ENCODE measurements around the gene DCUN1D3. TPM values are rescaled to one million over a fixed set of nuclear protein-coding genes. Genes with fewer than 3 reads are reported as not detected.

The DCUN1D3 gene
- total RNA-seq, 1 experiment from 2014 or later, result 16.9 TPM

GRCh38 chr16:20920091-20920490 is 19.9 kb upstream of the DCUN1D3 start:
- no peak for DNase-seq (ENCODE audit: low read depth)

DNA sequence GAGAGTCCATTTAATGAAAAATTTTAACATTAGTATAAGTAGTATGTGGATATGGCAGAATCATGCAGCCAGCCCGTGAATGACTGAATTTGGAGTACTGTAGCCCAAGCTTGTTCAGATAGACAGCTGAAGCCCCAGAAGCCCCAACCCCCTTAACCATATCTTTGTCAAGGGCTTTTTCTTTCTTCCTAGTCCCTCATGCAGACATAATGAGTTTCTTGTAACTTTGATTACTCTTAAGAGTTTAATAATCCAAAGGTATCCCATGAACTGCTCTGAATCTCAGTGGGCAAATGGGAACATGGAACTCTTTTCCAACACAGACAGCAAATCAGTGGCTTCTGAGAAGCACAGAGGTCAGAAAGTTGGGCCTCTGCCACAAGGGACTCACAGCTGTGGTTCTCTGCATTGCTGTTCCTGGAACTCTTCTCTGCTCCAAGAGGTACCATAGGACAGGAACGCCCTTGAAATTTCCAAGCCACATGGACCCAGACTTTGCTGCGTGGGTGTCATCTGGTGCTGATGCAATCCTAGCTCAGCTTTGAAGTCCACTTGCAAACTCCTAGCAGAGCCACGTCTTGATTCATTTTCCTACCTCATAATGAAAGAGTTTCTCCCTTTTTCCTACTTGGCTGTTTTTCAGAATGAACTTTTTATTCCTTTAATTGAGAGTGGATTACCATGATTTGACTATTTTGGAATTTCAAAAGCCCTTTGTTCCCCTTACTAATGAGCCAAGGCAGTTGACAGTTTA is 18.5 kb upstream of the DCUN1D3 start:
- peak; percentile 25 for DNase-seq (ENCODE audit: low read depth)

DNA sequence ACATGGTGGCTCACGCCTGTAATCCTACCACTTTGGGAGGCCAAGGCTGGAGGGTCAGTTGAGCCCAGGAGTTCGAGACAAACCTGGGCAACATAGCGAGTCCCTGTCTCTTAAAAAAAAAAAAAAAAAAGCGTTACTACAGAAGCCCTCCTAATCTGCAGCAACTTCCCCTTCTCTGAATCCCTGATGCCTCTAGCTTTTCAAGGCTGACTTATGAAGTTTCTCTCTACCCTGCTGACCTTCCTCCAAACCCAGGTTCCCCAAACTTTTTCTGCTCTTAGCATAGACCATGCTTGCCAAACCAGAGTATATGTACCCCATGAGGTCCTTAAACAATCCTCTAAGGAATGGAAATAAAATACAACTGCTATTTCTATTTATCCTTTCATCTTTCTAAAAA is 16.8 kb upstream of the DCUN1D3 start:
- no peak for DNase-seq (ENCODE audit: low read depth)

- DNase-seq (ENCODE audit: low read depth), result no peak
Observed at GRCh38 chr16:20916289-20916688, 16.1 kb upstream of the DCUN1D3 start.

- DNase-seq (ENCODE audit: low read depth), result peak; percentile 74
Observed at GRCh38 chr16:20911361-20911760, 11.2 kb upstream of the DCUN1D3 start.

- peak; percentile 76 for DNase-seq (ENCODE audit: low read depth)
Observed at GRCh38 chr16:20910781-20911321, 10.7 kb upstream of the DCUN1D3 start.

DNA sequence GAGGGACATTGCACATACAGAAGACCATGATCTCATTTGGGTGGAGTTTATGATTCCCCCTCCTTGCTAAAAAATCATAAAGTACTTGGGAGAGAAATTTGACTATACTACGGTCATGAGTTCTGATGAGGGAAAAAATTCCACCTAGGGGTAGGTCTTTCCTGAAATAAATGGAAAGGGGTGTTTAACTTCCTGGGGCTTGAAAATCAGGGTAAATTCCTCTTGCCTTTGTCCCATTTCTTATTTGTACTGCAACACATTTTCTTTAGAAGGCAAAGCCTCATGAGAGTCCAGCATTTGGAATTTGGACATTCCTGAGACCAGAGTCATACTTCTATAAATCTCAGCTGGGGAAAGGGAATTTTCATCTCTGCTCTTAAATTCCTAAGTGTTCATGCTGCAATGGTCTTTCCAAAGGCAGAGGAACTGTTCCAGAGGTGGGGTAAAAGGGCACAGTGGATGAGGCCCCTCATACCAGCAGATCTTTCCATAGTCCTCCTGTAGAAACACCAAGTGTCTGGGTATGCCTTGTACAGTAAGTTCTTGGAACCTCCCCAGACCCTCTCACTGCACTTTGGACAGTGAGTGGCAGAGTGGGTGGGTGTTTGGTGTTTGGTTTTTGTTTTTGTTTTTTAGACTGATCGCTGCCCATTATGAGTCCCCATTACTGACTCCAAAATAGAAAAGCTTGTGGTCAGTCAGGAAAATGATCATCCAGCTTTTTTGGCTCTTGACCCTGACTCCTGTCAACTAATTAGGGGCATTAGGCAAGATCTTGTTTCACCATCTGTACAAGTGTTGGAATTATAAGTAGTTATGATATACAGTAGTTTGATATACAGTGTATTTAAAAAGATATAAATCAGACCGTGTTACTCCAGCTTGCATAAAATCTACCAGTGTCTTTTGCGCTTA is 6.4 kb upstream of the DCUN1D3 start:
- DNase-seq (ENCODE audit: low read depth), result peak; percentile 68

GRCh38 chr16:20905576-20905975 is 5.4 kb upstream of the DCUN1D3 start:
- DNase-seq (ENCODE audit: low read depth), result no peak

GRCh38 chr16:20904507-20905081 is 4.4 kb upstream of the DCUN1D3 start:
- peak; percentile 65 for DNase-seq (ENCODE audit: low read depth)

- no peak for DNase-seq (ENCODE audit: low read depth)
Observed at GRCh38 chr16:20903899-20904506, 3.8 kb upstream of the DCUN1D3 start.

GRCh38 chr16:20903116-20903898 is 3.1 kb upstream of the DCUN1D3 start:
- no peak for DNase-seq (ENCODE audit: low read depth)

DNA sequence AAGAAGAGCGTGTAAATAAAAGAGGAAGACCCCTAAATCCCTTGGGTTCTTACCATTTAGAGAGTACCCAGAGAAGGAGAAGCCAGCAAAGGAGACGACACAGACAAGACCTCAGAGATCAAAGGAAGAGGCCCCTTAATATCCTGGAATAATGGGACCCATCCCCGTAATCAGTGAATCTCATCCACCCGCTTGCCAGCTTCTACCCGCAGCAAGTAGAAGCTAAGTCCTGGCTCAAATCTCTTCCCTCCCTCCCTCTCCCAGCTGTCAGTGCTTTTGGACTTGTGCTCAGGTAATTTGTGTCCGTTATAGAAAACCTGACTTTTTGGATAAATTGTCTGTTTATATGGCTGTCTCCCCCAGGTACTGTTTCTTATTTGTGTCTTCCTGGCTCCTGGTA is 2.3 kb upstream of the DCUN1D3 start:
- DNase-seq (ENCODE audit: low read depth), result no peak

DNA sequence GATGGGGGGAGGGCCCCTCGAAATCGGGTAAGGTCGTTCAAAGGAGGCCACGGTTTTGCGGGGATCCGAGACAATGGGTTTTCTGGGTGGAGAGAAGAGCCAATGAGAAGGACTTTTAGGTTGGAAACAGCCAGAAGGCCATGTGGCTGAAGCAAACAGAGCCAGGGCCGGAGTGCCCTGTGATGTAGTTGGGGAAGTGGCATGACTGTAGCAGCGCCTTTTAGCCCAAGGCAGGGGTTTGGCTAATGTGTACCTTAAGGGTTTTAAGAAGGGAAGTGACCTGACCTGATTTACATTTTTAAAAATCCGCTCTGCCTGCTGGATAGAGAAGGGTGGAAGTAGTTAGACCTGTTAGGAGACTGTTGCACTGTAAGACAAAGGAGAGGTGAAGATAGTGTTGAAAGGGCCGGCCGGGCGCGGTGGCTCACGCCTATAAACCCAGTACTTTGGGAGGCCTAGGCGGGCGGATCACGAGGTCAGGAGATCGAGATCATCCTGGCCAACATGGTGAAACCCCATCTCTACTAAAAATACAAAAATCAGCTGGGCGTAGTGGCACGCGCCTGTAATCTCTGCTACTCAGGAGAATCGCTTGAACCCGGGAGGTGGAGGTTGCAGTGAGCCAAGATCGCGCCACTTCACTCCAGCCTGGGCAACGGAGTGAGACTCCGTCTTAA is 1.4 kb upstream of the DCUN1D3 start:
- DNase-seq (ENCODE audit: low read depth), result peak; percentile 48

DNA sequence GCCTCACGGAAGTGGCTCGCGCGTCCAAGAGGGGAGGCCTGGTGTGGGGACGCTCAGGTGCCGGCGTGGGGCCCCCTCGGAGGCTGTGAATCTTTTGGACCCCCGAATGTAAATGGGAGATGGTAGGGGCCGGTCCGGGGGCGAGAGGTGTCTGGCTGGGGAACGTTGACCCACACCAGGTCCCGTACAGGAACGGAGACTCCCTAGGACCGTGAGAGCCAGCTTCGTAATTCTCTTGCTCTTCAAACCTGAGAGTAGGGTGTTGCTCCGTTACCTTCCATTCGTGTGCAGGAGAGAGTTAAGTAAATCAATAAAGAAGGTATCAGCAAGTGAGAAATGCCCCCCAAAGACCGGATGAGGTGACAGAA is 894 bp upstream of the DCUN1D3 start:
- DNase-seq (ENCODE audit: low read depth), result no peak

- no peak for DNase-seq (ENCODE audit: low read depth)
Observed at GRCh38 chr16:20899477-20900298, 470 bp downstream of the DCUN1D3 start.

DNA sequence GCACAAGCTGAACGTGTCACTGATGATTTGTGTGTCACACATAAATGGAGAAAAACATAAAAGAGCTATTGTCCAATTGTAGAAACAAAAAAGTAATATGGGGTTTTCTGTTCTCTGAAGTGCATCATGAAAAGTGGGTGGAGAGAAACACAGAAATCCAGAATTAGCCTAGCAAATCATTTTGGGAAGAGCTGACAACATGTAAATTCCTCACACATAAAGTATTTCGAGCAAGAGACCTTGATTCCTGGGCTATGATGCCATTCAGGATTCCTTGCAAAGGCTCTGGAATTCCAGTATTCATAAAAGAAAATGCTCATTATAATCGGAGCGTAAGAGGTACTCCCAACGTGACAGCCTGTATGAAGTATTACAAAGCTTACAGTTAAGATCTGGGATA is 1.1 kb downstream of the DCUN1D3 start:
- no peak for DNase-seq (ENCODE audit: low read depth)

GRCh38 chr16:20897922-20898321 is 2.2 kb downstream of the DCUN1D3 start:
- DNase-seq (ENCODE audit: low read depth), result no peak

DNA sequence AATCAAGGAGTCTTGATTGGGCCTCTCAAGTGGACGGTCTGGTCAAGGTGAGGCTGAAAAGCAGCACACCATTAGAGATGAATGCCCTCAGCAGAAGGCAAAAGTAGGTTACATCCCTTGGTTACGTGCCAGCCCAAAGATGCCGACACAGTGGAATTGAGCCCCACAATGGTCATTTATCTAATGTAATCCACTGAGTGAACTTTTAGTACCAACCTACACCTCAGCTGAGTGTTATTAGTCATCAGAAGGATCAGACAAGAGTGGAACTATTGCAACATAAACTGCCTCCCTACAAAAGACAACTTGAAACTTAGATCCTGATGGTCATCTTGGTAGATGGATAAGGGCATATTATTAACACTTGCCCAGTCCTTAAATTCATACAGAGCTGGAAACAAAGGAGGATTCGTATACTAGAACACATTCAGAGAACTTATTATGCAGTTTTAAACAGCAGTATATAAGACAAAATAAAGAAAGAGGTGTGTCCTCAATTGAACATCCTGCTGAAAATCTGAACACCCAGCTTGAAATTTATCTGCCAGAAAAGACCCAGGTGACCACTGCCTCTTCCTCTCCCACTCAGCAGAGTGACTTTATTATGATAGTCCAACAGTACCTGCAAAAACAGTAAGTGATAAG is 2.8 kb downstream of the DCUN1D3 start:
- no peak for DNase-seq (ENCODE audit: low read depth)

GRCh38 chr16:20894388-20894787 is 5.8 kb downstream of the DCUN1D3 start:
- DNase-seq (ENCODE audit: low read depth), result no peak
